K562 (cell line): ENCODE data around the gene AGRN. TPM values are rescaled to one million over a fixed set of nuclear protein-coding genes. Genes with fewer than 3 reads are reported as not detected.

Experiments used
- ATAC-seq: fragments of 200-7000 bp; cut with Tn5 transposase; 3 replicates; pipeline ENCODE4 v1.9.1; 2020; ENCODE audit warnings: moderate library complexity
- BruUV-seq: library from RNA; stranded (reverse); fragments of 400-500 nt; replicated peaks from 2 replicates; lab custom pipeline; 2021; lab: Mats Ljungman, UMichigan
- CTCF ChIA-PET: fragments of 300-600 bp; formaldehyde crosslinking; extraction: SDS; loops from one replicate; lab custom pipeline; 2021; ENCODE audit warnings: low intra/inter-chr PET ratio; lab: Yijun Ruan, JAX
- POLR2A ChIA-PET: fragments of 300-600, 350-650 bp; sonication (Branson Sonifier 250); formaldehyde crosslinking; extraction: SDS; loops from one replicate; lab custom pipeline; 2021; ENCODE audit warnings: antibody characterized with exemption, inconsistent platforms; lab: Yijun Ruan, JAX
- DNase-seq, 4 experiments: peaks; one replicate each; pipeline versions ENCODE4 v3.0.0 to v3.0.0-alpha.2; 2011 to 2018; ENCODE audit warnings: low spot score in 3 of 4, mixed read lengths in 3 of 4; ENCODE audit errors: extremely low read depth in 1 of 4
- FAIRE-seq: peaks from 2 replicates; lab custom pipeline; 2011; peaks lifted over from hg19 to GRCh38; lab: Jason Lieb, UNC
- H2AFZ ChIP-seq: 2 replicates; pipeline ENCODE4 v1.6.0; 2011; ENCODE audit warnings: low read depth, low read length, control low read depth, inconsistent platforms
- H3K27ac ChIP-seq: fragments of 200-600 bp; 3 replicates; pipeline ENCODE4 v1.8.0; 2011; ENCODE audit warnings: low read depth, mild to moderate bottlenecking, control low read depth, inconsistent platforms, low read length, moderate library complexity, mixed read lengths; ENCODE audit errors: extremely low read depth
- H3K27me3 ChIP-seq, 2 experiments: fragments of 300-600 bp in 1 of 2; 2 replicates in 1 of 2; 3 replicates in 1 of 2; pipeline versions ENCODE4 v1.6.0 to v1.8.0; 2011; ENCODE audit warnings: inconsistent platforms in 2 of 2, low read length in 2 of 2, mild to moderate bottlenecking in 1 of 2, mixed read lengths in 1 of 2, moderate library complexity in 1 of 2; ENCODE audit not compliant: control insufficient read depth in 2 of 2, insufficient read depth in 2 of 2
- H3K36me3 ChIP-seq: fragments of 300-600 bp; 3 replicates; pipeline ENCODE4 v1.8.0; 2011; ENCODE audit warnings: mild to moderate bottlenecking, low read length, inconsistent platforms; ENCODE audit not compliant: control insufficient read depth, insufficient read depth
- H3K4me1 ChIP-seq, 2 experiments: fragments of 200-600 bp in 1 of 2; replicated peaks in 1 of 2; 2 replicates in 1 of 2; 3 replicates in 1 of 2; pipeline versions ENCODE4 v1.5.1 to v1.8.0; 2011; ENCODE audit warnings: inconsistent platforms in 2 of 2, low read length in 2 of 2, mild to moderate bottlenecking in 1 of 2, mixed read lengths in 1 of 2, moderate library complexity in 1 of 2; ENCODE audit not compliant: control insufficient read depth in 2 of 2, insufficient read depth in 2 of 2
- H3K4me2 ChIP-seq: 2 replicates; pipeline ENCODE4 v1.6.1; 2011; ENCODE audit warnings: low read length, control low read depth, inconsistent platforms, mixed read lengths; ENCODE audit not compliant: insufficient read depth
- H3K4me3 ChIP-seq: fragments of 200-600 bp; sonication (generic), shearing (Covaris generic); 2 replicates; pipeline ENCODE4 v1.5.1; 2016; ENCODE audit warnings: control low read depth, inconsistent platforms
- H3K79me2 ChIP-seq: fragments of 200-600 bp; 3 replicates; pipeline ENCODE4 v1.8.0; 2011; ENCODE audit warnings: low read length, inconsistent platforms; ENCODE audit not compliant: control insufficient read depth, insufficient read depth
- H3K9ac ChIP-seq, 2 experiments: 2 replicates each; pipeline versions ENCODE4 v1.6.0 to v1.6.1; 2011; ENCODE audit warnings: low read depth in 2 of 2, low read length in 2 of 2, control low read depth in 1 of 2, inconsistent platforms in 1 of 2, mild to moderate bottlenecking in 1 of 2, mixed read lengths in 1 of 2; ENCODE audit not compliant: insufficient read depth in 1 of 2
- H3K9me1 ChIP-seq: one replicate; pipeline ENCODE4 v1.6.0; 2011; ENCODE audit warnings: inconsistent platforms, mild to moderate bottlenecking, low read length, moderate library complexity; ENCODE audit not compliant: control insufficient read depth, insufficient read depth
- H3K9me3 ChIP-seq: replicated peaks from 2 replicates; pipeline ENCODE4 v1.5.1; 2011; ENCODE audit warnings: low read depth, low read length, inconsistent platforms; ENCODE audit not compliant: control insufficient read depth, insufficient read depth
- H4K20me1 ChIP-seq: replicated peaks from 2 replicates; pipeline ENCODE4 v1.6.1; 2011; ENCODE audit warnings: low read length, inconsistent platforms, mixed read lengths; ENCODE audit not compliant: control insufficient read depth, insufficient read depth
- CBFB ChIP-seq: sonication (generic); formaldehyde crosslinking; IDR thresholded peaks from 2 replicates; pipeline ENCODE4 v1.4.0; 2020; ENCODE audit warnings: mild to moderate bottlenecking, missing genetic modification reagents
- HDAC6 ChIP-seq: IDR thresholded peaks from 2 replicates; pipeline ENCODE4 v1.6.1; 2012; ENCODE audit warnings: low read depth, mild to moderate bottlenecking, control low read depth, inconsistent platforms, low read length, moderate library complexity
- KDM4B ChIP-seq, 2 experiments: fragments of 450-650 bp in 1 of 2; sonication (generic) in 1 of 2; IDR thresholded peaks; 2 replicates each; pipeline ENCODE4 v1.6.1; 2016 to 2017; ENCODE audit warnings: borderline replicate concordance in 2 of 2, antibody characterized with exemption in 1 of 2, low read depth in 1 of 2, mild to moderate bottlenecking in 1 of 2
- RAD51 ChIP-seq: fragments of 450-650 bp; IDR thresholded peaks from 2 replicates; pipeline ENCODE4 v1.7.1; 2016; ENCODE audit warnings: low read depth, mild to moderate bottlenecking, borderline replicate concordance
- SNAPC5 ChIP-seq: fragments of 250-450 bp; sonication (Bioruptor Pico); IDR thresholded peaks from 2 replicates; pipeline ENCODE4 v1.8.0; 2021; ENCODE audit warnings: moderate library complexity, mild to moderate bottlenecking, inconsistent platforms
- SREBF2 ChIP-seq: sonication (generic); formaldehyde crosslinking; IDR thresholded peaks from 2 replicates; pipeline ENCODE4 v1.4.0; 2020; ENCODE audit warnings: mild to moderate bottlenecking, missing genetic modification reagents
- STAT5B ChIP-seq: fragments of 250-450 bp; sonication (Bioruptor Pico); IDR thresholded peaks from 2 replicates; pipeline ENCODE4 v1.8.0; 2021; ENCODE audit warnings: mild to moderate bottlenecking, inconsistent platforms
- ZBTB43 ChIP-seq: sonication (generic); formaldehyde crosslinking; IDR thresholded peaks from 2 replicates; pipeline ENCODE4 v1.8.0; 2023; ENCODE audit warnings: mild to moderate bottlenecking, missing genetic modification reagents
- ZBTB5 ChIP-seq: fragments of 450-650 bp; IDR thresholded peaks from 2 replicates; pipeline ENCODE4 v1.6.1; 2017; ENCODE audit warnings: antibody characterized with exemption
- ZNF165 ChIP-seq: fragments of 250-450 bp; sonication (Bioruptor Pico); IDR thresholded peaks from 2 replicates; pipeline ENCODE4 v1.4.0; 2020; ENCODE audit warnings: borderline replicate concordance
- ZNF23 ChIP-seq: fragments of 250-450 bp; sonication (Bioruptor Pico); IDR thresholded peaks from 2 replicates; pipeline ENCODE4 v1.4.0; 2020; ENCODE audit warnings: mild to moderate bottlenecking
- ZNF696 ChIP-seq: fragments of 250-450 bp; sonication (Bioruptor Pico); conservative IDR thresholded peaks from 2 replicates; pipeline ENCODE4 v1.4.0; 2020; ENCODE audit warnings: mild to moderate bottlenecking, moderate library complexity
- ZNF707 ChIP-seq: fragments of 250-450 bp; sonication (Bioruptor Pico); conservative IDR thresholded peaks from 2 replicates; pipeline ENCODE4 v1.8.0; 2022; ENCODE audit warnings: inconsistent platforms, mild to moderate bottlenecking, moderate library complexity
- WGBS: fragments of 100-300 bp; shearing (Covaris generic); methylation state at CpG from one replicate; pipeline ENCODE4 v1.1.6; 2016; ENCODE audit warnings: low coverage, mixed read lengths; ENCODE audit not compliant: insufficient coverage; ENCODE audit errors: missing lambda C conversion rate; 5-methylcytosine and 5-hydroxymethylcytosine counted together
- in situ Hi-C: fragments of 300-500 bp; cut with MboI; formaldehyde crosslinking; loops from 4 replicates; pipeline ENCODE4 v1.15.0; 2018; ENCODE audit warnings: inconsistent platforms, mixed read lengths
- intact Hi-C: fragments of 100-400 bp; cut with micrococcal nuclease; formaldehyde crosslinking; loops from 2 replicates; pipeline ENCODE4 v1.14.2; 2022
- polyA plus RNA-seq, 8 experiments: library from polyadenylated mRNA; depleted of rRNA in 4 of 8; stranded (reverse) in 5 of 8; unstranded in 3 of 8; fragments of >200 nt; fragmentation: Nextera tagmentation in 2 of 8; fragmentation: Illumina TruSeq in 1 of 8; extraction: Ambion mirVana in 2 of 8; extraction: Trizol in 1 of 8; gene quantifications; 2 replicates each; pipeline versions ENCODE4 v1.2.1 to v1.2.3, GENCODE V29; 2011 to 2014; ENCODE audit warnings: inconsistent platforms in 1 of 8, missing spikeins in 1 of 8
- total RNA-seq, 7 experiments: library from RNA; depleted of rRNA in 6 of 7; stranded (reverse); fragments of >200 nt in 6 of 7; fragmentation: Illumina TruSeq in 2 of 7; extraction: Trizol in 2 of 7; gene quantifications; 2 replicates each; pipeline versions ENCODE4 v1.2.1 to v1.2.3, GENCODE V29; 2011 to 2021; ENCODE audit warnings: low replicate concordance in 1 of 7
- TF ChIP-seq, protein P1 (sequence below): fragments of 450-650 bp; IDR thresholded peaks from 2 replicates; pipeline ENCODE4 v1.7.1; 2018; ENCODE audit warnings: mild to moderate bottlenecking, low read depth; ENCODE audit not compliant: partially characterized antibody

AGRN gene
- total and polyA plus RNA-seq, 9 of the 15 experiments (the other 6 are each of a cell fraction or from before 2014, with no cell fraction given) = 0.04 to 111 (median 18.1) TPM

DNA sequence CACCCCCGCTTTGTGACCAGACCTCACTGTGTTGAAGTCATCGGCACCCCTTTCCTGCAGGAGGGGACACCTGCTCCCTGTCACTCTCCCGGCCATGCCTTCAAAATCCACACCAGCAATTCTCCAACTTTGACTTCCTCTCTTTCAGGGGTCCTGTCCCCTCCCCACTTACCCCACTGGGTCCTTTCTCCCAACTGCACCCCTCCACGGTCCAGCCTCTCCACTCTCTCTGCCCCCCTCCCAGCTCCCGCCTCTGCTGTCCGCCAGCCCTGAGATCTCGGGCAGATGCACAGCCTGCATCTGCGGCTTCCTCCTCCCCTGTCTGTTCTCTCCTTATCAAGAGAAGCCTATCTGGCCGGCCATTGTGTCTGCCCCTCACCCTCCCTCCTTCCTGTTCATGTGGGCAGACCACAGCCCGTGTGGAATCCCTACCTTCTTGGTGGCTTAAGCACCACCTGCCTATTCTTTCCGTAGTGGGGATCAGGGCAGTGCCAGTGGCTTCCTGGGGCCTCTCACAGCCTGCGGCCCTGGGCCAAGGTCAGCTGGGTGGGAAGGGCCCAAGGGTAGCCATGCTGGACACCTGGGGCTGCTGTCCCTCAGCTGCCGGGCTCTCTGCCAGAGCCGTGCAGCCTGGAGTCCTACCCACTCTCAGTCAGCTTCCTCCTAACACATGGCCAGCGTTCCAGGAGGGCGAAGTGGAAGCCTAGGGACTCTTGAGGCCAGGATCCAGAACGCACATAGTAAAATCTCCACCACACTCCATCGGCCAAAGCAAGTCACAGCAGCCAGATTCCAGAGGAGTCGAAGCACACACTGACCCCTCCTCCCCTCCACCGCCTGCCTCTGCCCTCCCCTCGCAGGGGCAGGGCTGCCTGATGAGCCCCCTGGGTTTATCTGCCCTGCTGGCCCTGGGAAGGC lies 14.9 kb upstream of the AGRN start:
- ChIA-PET POLR2A (interaction anchor here (0.9 to 2.6 kb wide), 2 partner anchors 8 to 9 kb away, joined by 4 to 9 read pairs; partner anchors contain the start of gene ISG15), CTCF (no interaction called here)
- peak; percentile 87 for FAIRE-seq
- H4K20me1 ChIP-seq = 0 out of 2 replicates have a peak, but pooled peaks cover 4% of the 10 kb centered on the region
- no TSS peak for BruUV-seq
- ATAC-seq = peak; percentile 45
- peak overlapping the region; percentile 70 for H3K27ac ChIP-seq
- H3K4me2 ChIP-seq = peak overlapping the region; percentile 61
- no peaks in the 10 kb centered on the region; the same call in none of the 2 replicates for H3K9me3 ChIP-seq
- H3K9me1 ChIP-seq = no peaks in the 10 kb centered on the region
- H3K9ac ChIP-seq = peak overlapping the region; percentile 48 to 90
- in situ Hi-C loops (no loop called here), intact Hi-C loops (loop anchor here (5.0 kb wide), 1 partner anchor 57 kb away; no protein-coding TSS in a partner anchor)
- H3K36me3 ChIP-seq = no peaks in the 10 kb centered on the region
- 12% methylated on average over 21 of the region's 21 CpGs for WGBS
- H3K4me1 ChIP-seq = peaks cover 39 to 66% of the 10 kb centered on the region in 2 experiments
- H2AFZ ChIP-seq = peak overlapping the region; percentile 91
- peaks cover 11% of the 10 kb centered on the region; the same call in 2 of the 3 replicates for H3K79me2 ChIP-seq
- peak; percentile 71 to 86 (median 76) for DNase-seq
- no peak overlapping the region for H3K4me3 ChIP-seq
- H3K27me3 ChIP-seq = no peaks in the 10 kb centered on the region
- TF ChIP-seq SNAPC5 (CRISPR knock-in tag) (no peak), ZNF23 (CRISPR knock-in tag) (no peak), ZBTB5 (no peak), KDM4B (IDR thresholded peaks at IDR 0.05; ENCODE audit: borderline replicate concordance in 2 of 2, low read depth in 1 of 2) (no peak), CBFB (CRISPR knock-in tag) (0 out of 2 replicates have a peak, but pooled peaks have one; percentile 42), STAT5B (CRISPR knock-in tag) (no peak), ZNF696 (CRISPR knock-in tag) (no peak), ZBTB43 (no peak), ZNF165 (no peak; the same call in 1 of the 2 replicates), ZNF707 (CRISPR knock-in tag) (no peak), SREBF2 (CRISPR knock-in tag) (no peak), HDAC6 (no peak), RAD51 (no peak)
- TF ChIP-seq, protein P1, sequence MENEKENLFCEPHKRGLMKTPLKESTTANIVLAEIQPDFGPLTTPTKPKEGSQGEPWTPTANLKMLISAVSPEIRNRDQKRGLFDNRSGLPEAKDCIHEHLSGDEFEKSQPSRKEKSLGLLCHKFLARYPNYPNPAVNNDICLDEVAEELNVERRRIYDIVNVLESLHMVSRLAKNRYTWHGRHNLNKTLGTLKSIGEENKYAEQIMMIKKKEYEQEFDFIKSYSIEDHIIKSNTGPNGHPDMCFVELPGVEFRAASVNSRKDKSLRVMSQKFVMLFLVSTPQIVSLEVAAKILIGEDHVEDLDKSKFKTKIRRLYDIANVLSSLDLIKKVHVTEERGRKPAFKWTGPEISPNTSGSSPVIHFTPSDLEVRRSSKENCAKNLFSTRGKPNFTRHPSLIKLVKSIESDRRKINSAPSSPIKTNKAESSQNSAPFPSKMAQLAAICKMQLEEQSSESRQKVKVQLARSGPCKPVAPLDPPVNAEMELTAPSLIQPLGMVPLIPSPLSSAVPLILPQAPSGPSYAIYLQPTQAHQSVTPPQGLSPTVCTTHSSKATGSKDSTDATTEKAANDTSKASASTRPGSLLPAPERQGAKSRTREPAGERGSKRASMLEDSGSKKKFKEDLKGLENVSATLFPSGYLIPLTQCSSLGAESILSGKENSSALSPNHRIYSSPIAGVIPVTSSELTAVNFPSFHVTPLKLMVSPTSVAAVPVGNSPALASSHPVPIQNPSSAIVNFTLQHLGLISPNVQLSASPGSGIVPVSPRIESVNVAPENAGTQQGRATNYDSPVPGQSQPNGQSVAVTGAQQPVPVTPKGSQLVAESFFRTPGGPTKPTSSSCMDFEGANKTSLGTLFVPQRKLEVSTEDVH = peak; percentile 30
